Measurements from ENCODE around the gene PIP5K1A. TPM values are rescaled to one million over a fixed set of nuclear protein-coding genes. Genes with fewer than 3 reads are reported as not detected.

PIP5K1A gene
- total and polyA plus RNA-seq, 5 donors from 2014 or later, result 12.0 to 60.3 (median 15.8) TPM

GRCh38 chr1:151287767-151288500 is 89.6 kb downstream of the PIP5K1A start:
- peaks cover 22% of the 10 kb centered on the region for H3K36me3 Mint-ChIP-seq
- no peaks in the 10 kb centered on the region for H3K27me3 Mint-ChIP-seq
- H3K27ac ChIP-seq (ENCODE audit: insufficient read depth, low read length, poor library complexity, severe bottlenecking), result no peak overlapping the region
- no peak for DNase-seq
- H3K9me3 ChIP-seq (ENCODE audit: control insufficient read depth in 2 of 2, low read length in 2 of 2), result no peaks in the 10 kb centered on the region
- H3K27me3 ChIP-seq (ENCODE audit: control insufficient read depth, insufficient read depth, low read length), result no peaks in the 10 kb centered on the region
- peaks cover 14% of the 10 kb centered on the region for H3K4me1 ChIP-seq (ENCODE audit: control insufficient read depth, insufficient read depth, low read length, poor library complexity, severe bottlenecking)
- peaks cover 54% of the 10 kb centered on the region for H3K36me3 ChIP-seq (ENCODE audit: control insufficient read depth, insufficient read depth, low read length)
- H3K27ac Mint-ChIP-seq, result no peak overlapping the region
- no peak overlapping the region for H3K4me3 Mint-ChIP-seq
- H3K9me3 Mint-ChIP-seq, result no peaks in the 10 kb centered on the region
- ATAC-seq (ENCODE audit: low read depth in 2 of 2), result no peak
- no peak overlapping the region for H3K4me3 ChIP-seq (ENCODE audit: low read depth, low read length)
- H3K4me1 Mint-ChIP-seq, result peaks cover 0 to 42% (median 24%) of the 10 kb centered on the region in 4 donors

- H3K27ac Mint-ChIP-seq, result peak overlapping the region in 2 of 3 donors; percentile 62 to 66
- no peaks in the 10 kb centered on the region for H3K9me3 Mint-ChIP-seq
- no peak for DNase-seq
- Histone ChIP-seq H3K27ac (ENCODE audit: insufficient read depth, low read length, poor library complexity, severe bottlenecking) (no peak overlapping the region), H3K27me3 (ENCODE audit: control insufficient read depth, insufficient read depth, low read length) (no peaks in the 10 kb centered on the region), H3K36me3 (ENCODE audit: control insufficient read depth, insufficient read depth, low read length) (peaks cover 60% of the 10 kb centered on the region), H3K9me3 (ENCODE audit: control insufficient read depth in 2 of 2, low read length in 2 of 2) (no peaks in the 10 kb centered on the region), H3K4me1 (ENCODE audit: control insufficient read depth, insufficient read depth, low read length, poor library complexity, severe bottlenecking) (peaks cover 8% of the 10 kb centered on the region), H3K4me3 (ENCODE audit: low read depth, low read length) (no peak overlapping the region)
- peaks cover 25% of the 10 kb centered on the region for H3K36me3 Mint-ChIP-seq
- H3K4me3 Mint-ChIP-seq, result peak overlapping the region in 1 of 4 donors; percentile 66
- peaks cover 0 to 36% (median 22%) of the 10 kb centered on the region in 4 donors for H3K4me1 Mint-ChIP-seq
- H3K27me3 Mint-ChIP-seq, result no peaks in the 10 kb centered on the region
- ATAC-seq (ENCODE audit: low read depth in 2 of 2), result no peak
Measured at GRCh38 chr1:151288502-151288901, 90.2 kb downstream of the PIP5K1A start.

- DNase-seq (no peak), ATAC-seq (ENCODE audit: low read depth in 2 of 2) (no peak)
- Mint-ChIP-seq H3K27ac (peak overlapping the region in 2 of 3 donors; percentile 47 to 62), H3K27me3 (no peaks in the 10 kb centered on the region), H3K9me3 (no peaks in the 10 kb centered on the region), H3K4me3 (peak overlapping the region in 1 of 4 donors; percentile 66), H3K36me3 (peaks cover 29% of the 10 kb centered on the region), H3K4me1 (peaks cover 0 to 31% (median 14%) of the 10 kb centered on the region in 4 donors)
- Histone ChIP-seq H3K36me3 (ENCODE audit: control insufficient read depth, insufficient read depth, low read length) (peaks cover 68% of the 10 kb centered on the region), H3K27me3 (ENCODE audit: control insufficient read depth, insufficient read depth, low read length) (no peaks in the 10 kb centered on the region), H3K4me3 (ENCODE audit: low read depth, low read length) (no peak overlapping the region), H3K9me3 (ENCODE audit: control insufficient read depth in 2 of 2, low read length in 2 of 2) (no peaks in the 10 kb centered on the region), H3K4me1 (ENCODE audit: control insufficient read depth, insufficient read depth, low read length, poor library complexity, severe bottlenecking) (peaks cover under 1% of the 10 kb centered on the region), H3K27ac (ENCODE audit: insufficient read depth, low read length, poor library complexity, severe bottlenecking) (no peak overlapping the region)
Measured at GRCh38 chr1:151289080-151289935, 91.0 kb downstream of the PIP5K1A start.

GRCh38 chr1:151289991-151290708 is 91.8 kb downstream of the PIP5K1A start:
- peaks cover 0 to 25% (median 9%) of the 10 kb centered on the region in 4 donors for H3K4me1 Mint-ChIP-seq
- no peak overlapping the region for H3K4me3 ChIP-seq (ENCODE audit: low read depth, low read length)
- H3K9me3 ChIP-seq (ENCODE audit: control insufficient read depth in 2 of 2, low read length in 2 of 2), result no peaks in the 10 kb centered on the region
- H3K36me3 Mint-ChIP-seq, result peaks cover 33% of the 10 kb centered on the region
- H3K27me3 Mint-ChIP-seq, result no peaks in the 10 kb centered on the region
- no peak overlapping the region for H3K4me3 Mint-ChIP-seq
- no peaks in the 10 kb centered on the region for H3K9me3 Mint-ChIP-seq
- H3K27ac Mint-ChIP-seq, result peak overlapping the region; percentile 43 to 51 (median 44)
- H3K27ac ChIP-seq (ENCODE audit: insufficient read depth, low read length, poor library complexity, severe bottlenecking), result no peak overlapping the region
- ATAC-seq (ENCODE audit: low read depth in 2 of 2) (no peak), DNase-seq (no peak)
- H3K27me3 ChIP-seq (ENCODE audit: control insufficient read depth, insufficient read depth, low read length), result no peaks in the 10 kb centered on the region
- H3K36me3 ChIP-seq (ENCODE audit: control insufficient read depth, insufficient read depth, low read length), result peaks cover 77% of the 10 kb centered on the region
- H3K4me1 ChIP-seq (ENCODE audit: control insufficient read depth, insufficient read depth, low read length, poor library complexity, severe bottlenecking), result no peaks in the 10 kb centered on the region

GRCh38 chr1:151290709-151291303 is 92.5 kb downstream of the PIP5K1A start:
- Mint-ChIP-seq H3K4me1 (peaks cover 0 to 22% (median 8%) of the 10 kb centered on the region in 4 donors), H3K27me3 (no peaks in the 10 kb centered on the region), H3K36me3 (peaks cover 32% of the 10 kb centered on the region), H3K9me3 (no peaks in the 10 kb centered on the region), H3K4me3 (no peak overlapping the region), H3K27ac (no peak overlapping the region)
- H3K27ac ChIP-seq (ENCODE audit: insufficient read depth, low read length, poor library complexity, severe bottlenecking), result no peak overlapping the region
- DNase-seq (no peak), ATAC-seq (ENCODE audit: low read depth in 2 of 2) (no peak)
- no peaks in the 10 kb centered on the region for H3K9me3 ChIP-seq (ENCODE audit: control insufficient read depth in 2 of 2, low read length in 2 of 2)
- H3K36me3 ChIP-seq (ENCODE audit: control insufficient read depth, insufficient read depth, low read length), result peaks cover 83% of the 10 kb centered on the region
- no peak overlapping the region for H3K4me3 ChIP-seq (ENCODE audit: low read depth, low read length)
- H3K4me1 ChIP-seq (ENCODE audit: control insufficient read depth, insufficient read depth, low read length, poor library complexity, severe bottlenecking), result no peaks in the 10 kb centered on the region
- no peaks in the 10 kb centered on the region for H3K27me3 ChIP-seq (ENCODE audit: control insufficient read depth, insufficient read depth, low read length)

GRCh38 chr1:151292207-151293030 is 94.1 kb downstream of the PIP5K1A start:
- Mint-ChIP-seq H3K27ac (peak overlapping the region in 1 of 3 donors; percentile 34), H3K4me1 (peaks cover 0 to 13% (median 6%) of the 10 kb centered on the region in 4 donors), H3K4me3 (no peak overlapping the region), H3K36me3 (peaks cover 26% of the 10 kb centered on the region), H3K27me3 (no peaks in the 10 kb centered on the region), H3K9me3 (no peaks in the 10 kb centered on the region)
- H3K27ac ChIP-seq (ENCODE audit: insufficient read depth, low read length, poor library complexity, severe bottlenecking), result no peak overlapping the region
- H3K4me3 ChIP-seq (ENCODE audit: low read depth, low read length), result no peak overlapping the region
- no peak for DNase-seq
- ATAC-seq (ENCODE audit: low read depth in 2 of 2), result peak in 1 of 2 donors; percentile 22
- no peaks in the 10 kb centered on the region for H3K9me3 ChIP-seq (ENCODE audit: control insufficient read depth in 2 of 2, low read length in 2 of 2)
- H3K4me1 ChIP-seq (ENCODE audit: control insufficient read depth, insufficient read depth, low read length, poor library complexity, severe bottlenecking), result no peaks in the 10 kb centered on the region
- H3K36me3 ChIP-seq (ENCODE audit: control insufficient read depth, insufficient read depth, low read length), result peaks cover 80% of the 10 kb centered on the region
- no peaks in the 10 kb centered on the region for H3K27me3 ChIP-seq (ENCODE audit: control insufficient read depth, insufficient read depth, low read length)

Data from CD4-positive, CD25-positive, alpha-beta regulatory T cell (primary cell).